ENCODE results near the gene SCYL1. TPM values are rescaled to one million over a fixed set of nuclear protein-coding genes. Genes with fewer than 3 reads are reported as not detected.

SCYL1 gene
- total RNA-seq, 1 experiment from 2014 or later: 54.7 TPM

DNA sequence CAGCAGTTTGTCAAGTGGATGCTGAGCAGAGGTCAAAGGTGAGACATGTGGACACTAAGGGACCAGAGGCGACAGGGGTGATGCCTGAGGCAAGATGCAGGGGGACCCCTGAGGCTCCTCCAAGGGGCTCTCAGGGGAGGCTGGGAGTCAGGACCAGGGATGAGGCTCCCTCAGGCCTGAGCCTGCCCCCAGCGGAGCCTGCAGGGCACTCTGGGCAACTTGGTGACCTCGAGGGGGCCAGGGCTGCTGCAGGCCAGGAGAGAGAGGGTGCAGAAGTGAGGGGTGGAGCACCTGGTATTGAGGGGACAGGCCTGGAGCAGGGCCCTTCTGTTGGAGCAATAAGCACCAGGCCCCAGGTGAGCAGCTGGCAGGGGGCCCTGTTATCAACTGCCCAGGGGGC is 57.0 kb downstream of the SCYL1 start:
- no peaks in the 10 kb centered on the region for H3K9me3 Mint-ChIP-seq
- no peak overlapping the region for H3K18ac ChIP-seq (ENCODE audit: insufficient read length, low read depth, low read length)
- H3T11ph ChIP-seq (ENCODE audit: low read length): no peak overlapping the region
- no peaks in the 10 kb centered on the region for H3K23me2 ChIP-seq (ENCODE audit: insufficient read length, low read depth, low read length, poor library complexity, severe bottlenecking)
- no peak for TF ChIP-seq CTCF (conservative IDR thresholded peaks at IDR 0.05)
- H3K4me1 Mint-ChIP-seq: peaks cover 0 to 14% of the 10 kb centered on the region in 2 experiments; a peak in 2 of 4 replicates
- no peak overlapping the region for H3K4ac ChIP-seq (ENCODE audit: low read depth, low read length)
- H3K56ac ChIP-seq (ENCODE audit: insufficient read length, low read depth, low read length): no peak overlapping the region
- DNase-seq: no peak
- no CpG with 5 or more reads among the region's 3 CpGs for WGBS (ENCODE audit: extremely low coverage, insufficient read length, low lambda C conversion rate)
- H3K4me1 ChIP-seq (ENCODE audit: insufficient read depth, low read length): no peaks in the 10 kb centered on the region
- H2AK5ac ChIP-seq (ENCODE audit: insufficient read length, low read length): no peak overlapping the region
- no peaks in the 10 kb centered on the region; the same call in 1 of the 2 replicates for H3K27me3 ChIP-seq (ENCODE audit: insufficient read depth, low read length)
- H2BK15ac ChIP-seq (ENCODE audit: low read depth, low read length): no peak overlapping the region
- no peak overlapping the region for H4K8ac ChIP-seq (replicated peaks; ENCODE audit: insufficient read length, low read depth, low read length)
- H3K79me2 ChIP-seq (ENCODE audit: insufficient read depth, low read length): no peaks in the 10 kb centered on the region
- peaks cover 12% of the 10 kb centered on the region for H3K27me3 Mint-ChIP-seq (ENCODE audit: low read depth)
- no peak overlapping the region for H2BK120ac ChIP-seq (ENCODE audit: low read depth, low read length, poor library complexity, severe bottlenecking)
- H3K14ac ChIP-seq (ENCODE audit: insufficient read depth, low read length): no peak overlapping the region
- no peak overlapping the region for H2BK20ac ChIP-seq (ENCODE audit: low read depth, low read length, poor library complexity, severe bottlenecking)
- no peak overlapping the region for H3K4me3 Mint-ChIP-seq
- no peaks in the 10 kb centered on the region for H4K20me1 ChIP-seq (ENCODE audit: control insufficient read depth, insufficient read depth, insufficient read length)
- no peak overlapping the region for H2BK12ac ChIP-seq (ENCODE audit: insufficient read length, low read depth, low read length)
- no peak overlapping the region for H3K4me2 ChIP-seq (ENCODE audit: insufficient read depth, insufficient read length, low read length)
- H2AFZ ChIP-seq (ENCODE audit: low read length): no peak overlapping the region
- no peak overlapping the region for H2BK5ac ChIP-seq (ENCODE audit: insufficient read length, low read length)
- H3K9me3 ChIP-seq (ENCODE audit: control insufficient read depth, low read depth, low read length): no peaks in the 10 kb centered on the region
- no peak overlapping the region for H3K23ac ChIP-seq (ENCODE audit: insufficient read length, low read depth, low read length)
- H3K79me1 ChIP-seq (ENCODE audit: insufficient read depth, low read depth, low read length, poor library complexity, severe bottlenecking): no peaks in the 10 kb centered on the region
- no peak overlapping the region for H4K5ac ChIP-seq (ENCODE audit: insufficient read length, low read depth, low read length)
- no peak overlapping the region for H3K9ac ChIP-seq (ENCODE audit: extremely low read depth, insufficient read length, low read length)
- H4K91ac ChIP-seq (ENCODE audit: insufficient read length, low read depth, low read length): no peak overlapping the region
- no peaks in the 10 kb centered on the region for H3K36me3 Mint-ChIP-seq (ENCODE audit: insufficient read depth in 1 of 3, low read depth in 3 of 3)
- H3K27ac ChIP-seq (ENCODE audit: insufficient read length, low read depth, low read length): no peak overlapping the region
- peak overlapping the region in 1 of 3 experiments; percentile 63; a peak in 1 of 7 replicates for H3K27ac Mint-ChIP-seq
